ENCODE measurements around the gene PDCD5.

Gene PDCD5

GRCh38 chr19:32614916-32615315, 33.9 kb downstream of the PDCD5 start:
- DNase-seq (ENCODE audit: extremely low read depth, low read depth) = no peak
- TF ChIP-seq CTCF (IDR thresholded peaks at IDR 0.05; ENCODE audit: low read depth, low read length, missing control alignments) = no peak

GRCh38 chr19:32615569-32615968, 34.6 kb downstream of the PDCD5 start:
- TF ChIP-seq CTCF (IDR thresholded peaks at IDR 0.05; ENCODE audit: low read depth, low read length, missing control alignments) = no peak
- no peak for DNase-seq (ENCODE audit: extremely low read depth, low read depth)

More at GRCh38 chr19:32614916-32615315, 33.9 kb downstream of the PDCD5 start:
- no peak overlapping the region for H3K4me3 ChIP-seq (replicated peaks; ENCODE audit: low read depth, low read length)

GRCh38 chr19:32619051-32619685, 38.2 kb downstream of the PDCD5 start:
- no peak for TF ChIP-seq CTCF (IDR thresholded peaks at IDR 0.05; ENCODE audit: low read depth, low read length, missing control alignments)
- H3K4me3 ChIP-seq (replicated peaks; ENCODE audit: low read depth, low read length) = no peak overlapping the region
- no peak for DNase-seq (ENCODE audit: extremely low read depth, low read depth)

More at GRCh38 chr19:32615569-32615968, 34.6 kb downstream of the PDCD5 start:
- no peak overlapping the region for H3K4me3 ChIP-seq (replicated peaks; ENCODE audit: low read depth, low read length)

GRCh38 chr19:32622002-32622401, 41.0 kb downstream of the PDCD5 start:
- H3K4me3 ChIP-seq (replicated peaks; ENCODE audit: low read depth, low read length) = no peak overlapping the region
- DNase-seq (ENCODE audit: extremely low read depth, low read depth) = no peak
- TF ChIP-seq CTCF (IDR thresholded peaks at IDR 0.05; ENCODE audit: low read depth, low read length, missing control alignments) = no peak

- no peak overlapping the region for H3K4me3 ChIP-seq (replicated peaks; ENCODE audit: low read depth, low read length)
- DNase-seq (ENCODE audit: extremely low read depth, low read depth) = no peak
- TF ChIP-seq CTCF (IDR thresholded peaks at IDR 0.05; ENCODE audit: low read depth, low read length, missing control alignments) = no peak
Observed at GRCh38 chr19:32624410-32624809, 43.4 kb downstream of the PDCD5 start.

- TF ChIP-seq CTCF (IDR thresholded peaks at IDR 0.05; ENCODE audit: low read depth, low read length, missing control alignments) = no peak
- no peak overlapping the region for H3K4me3 ChIP-seq (replicated peaks; ENCODE audit: low read depth, low read length)
- no peak for DNase-seq (ENCODE audit: extremely low read depth, low read depth)
Observed at GRCh38 chr19:32626969-32627368, 46.0 kb downstream of the PDCD5 start.
